Measurements from ENCODE around the gene CDK4.

CDK4 gene

DNA sequence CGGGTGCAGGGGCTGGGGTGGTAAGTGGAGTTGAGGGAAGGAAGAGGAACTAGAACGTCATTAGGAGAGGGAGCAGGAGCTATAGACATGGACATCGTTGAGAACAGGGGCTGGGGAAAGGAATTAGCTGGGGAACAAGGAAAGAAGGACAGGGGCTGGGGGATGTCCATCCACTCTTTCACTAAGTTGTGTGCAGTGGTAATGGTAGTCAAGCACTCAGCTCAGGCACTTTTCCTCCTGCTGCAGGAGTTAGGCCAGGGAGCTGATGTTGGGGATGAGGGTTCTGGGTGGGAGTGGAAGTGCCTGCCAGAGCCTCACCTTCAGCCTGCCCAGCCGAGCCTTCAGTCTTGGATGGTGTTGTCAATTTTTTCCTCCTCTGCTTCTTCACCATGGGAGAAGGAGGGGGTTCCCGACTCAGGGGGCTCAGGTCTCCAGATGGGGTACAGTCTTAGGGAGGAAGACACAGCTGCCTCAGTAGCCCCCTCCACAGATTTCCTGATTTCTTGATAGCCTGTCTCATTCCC lies 22.7 kb downstream of the CDK4 start:
- TF ChIP-seq TAF1 (IDR thresholded peaks at IDR 0.05; ENCODE audit: low read depth, low read length) (no peak), POLR2AphosphoS5 (IDR thresholded peaks at IDR 0.05; ENCODE audit: low read depth, low read length) (no peak)
- no peak for FAIRE-seq
- no peak for DNase-seq (ENCODE audit: insufficient read length, low spot score)

GRCh38 chr12:57727758-57728395 lies 24.2 kb downstream of the CDK4 start:
- FAIRE-seq, result no peak
- DNase-seq (ENCODE audit: insufficient read length, low spot score), result no peak
- TF ChIP-seq PAX5 (IDR thresholded peaks at IDR 0.05; ENCODE audit: insufficient read depth, low read length, severe bottlenecking) (no peak), POLR2AphosphoS5 (IDR thresholded peaks at IDR 0.05; ENCODE audit: low read depth, low read length) (no peak), POU2F2 (IDR thresholded peaks at IDR 0.05; ENCODE audit: low read depth, low read length) (no peak), POLR2A (IDR thresholded peaks at IDR 0.05; ENCODE audit: low read depth, low read length) (no peak), SPI1 (IDR thresholded peaks at IDR 0.05; ENCODE audit: low read depth, low read length) (no peak), TAF1 (IDR thresholded peaks at IDR 0.05; ENCODE audit: low read depth, low read length) (no peak)

GRCh38 chr12:57726884-57727757 lies 25.0 kb downstream of the CDK4 start:
- peak; percentile 23 for DNase-seq (ENCODE audit: insufficient read length, low spot score)
- no peak for FAIRE-seq
- TF ChIP-seq POU2F2 (IDR thresholded peaks at IDR 0.05; ENCODE audit: low read depth, low read length), result no peak
- TF ChIP-seq SPI1 (IDR thresholded peaks at IDR 0.05; ENCODE audit: low read depth, low read length), result no peak
- no peak for TF ChIP-seq POLR2A (IDR thresholded peaks at IDR 0.05; ENCODE audit: low read depth, low read length)
- no peak for TF ChIP-seq POLR2AphosphoS5 (IDR thresholded peaks at IDR 0.05; ENCODE audit: low read depth, low read length)
- no peak for TF ChIP-seq PAX5 (IDR thresholded peaks at IDR 0.05; ENCODE audit: insufficient read depth, low read length, severe bottlenecking)
- TF ChIP-seq TAF1 (IDR thresholded peaks at IDR 0.05; ENCODE audit: low read depth, low read length), result no peak

GRCh38 chr12:57726151-57726883 lies 25.8 kb downstream of the CDK4 start:
- FAIRE-seq (no peak), DNase-seq (ENCODE audit: insufficient read length, low spot score) (peak; percentile 36)
- TF ChIP-seq TAF1 (IDR thresholded peaks at IDR 0.05; ENCODE audit: low read depth, low read length) (no peak), POU2F2 (IDR thresholded peaks at IDR 0.05; ENCODE audit: low read depth, low read length) (no peak), PAX5 (IDR thresholded peaks at IDR 0.05; ENCODE audit: insufficient read depth, low read length, severe bottlenecking) (no peak), POLR2AphosphoS5 (IDR thresholded peaks at IDR 0.05; ENCODE audit: low read depth, low read length) (no peak), SPI1 (IDR thresholded peaks at IDR 0.05; ENCODE audit: low read depth, low read length) (no peak), POLR2A (IDR thresholded peaks at IDR 0.05; ENCODE audit: low read depth, low read length) (no peak)

GRCh38 chr12:57725851-57726150 lies 26.3 kb downstream of the CDK4 start:
- FAIRE-seq, result no peak
- TF ChIP-seq POLR2AphosphoS5 (IDR thresholded peaks at IDR 0.05; ENCODE audit: low read depth, low read length) (no peak), POLR2A (IDR thresholded peaks at IDR 0.05; ENCODE audit: low read depth, low read length) (no peak), POU2F2 (IDR thresholded peaks at IDR 0.05; ENCODE audit: low read depth, low read length) (no peak)
- no peak for DNase-seq (ENCODE audit: insufficient read length, low spot score)

DNA sequence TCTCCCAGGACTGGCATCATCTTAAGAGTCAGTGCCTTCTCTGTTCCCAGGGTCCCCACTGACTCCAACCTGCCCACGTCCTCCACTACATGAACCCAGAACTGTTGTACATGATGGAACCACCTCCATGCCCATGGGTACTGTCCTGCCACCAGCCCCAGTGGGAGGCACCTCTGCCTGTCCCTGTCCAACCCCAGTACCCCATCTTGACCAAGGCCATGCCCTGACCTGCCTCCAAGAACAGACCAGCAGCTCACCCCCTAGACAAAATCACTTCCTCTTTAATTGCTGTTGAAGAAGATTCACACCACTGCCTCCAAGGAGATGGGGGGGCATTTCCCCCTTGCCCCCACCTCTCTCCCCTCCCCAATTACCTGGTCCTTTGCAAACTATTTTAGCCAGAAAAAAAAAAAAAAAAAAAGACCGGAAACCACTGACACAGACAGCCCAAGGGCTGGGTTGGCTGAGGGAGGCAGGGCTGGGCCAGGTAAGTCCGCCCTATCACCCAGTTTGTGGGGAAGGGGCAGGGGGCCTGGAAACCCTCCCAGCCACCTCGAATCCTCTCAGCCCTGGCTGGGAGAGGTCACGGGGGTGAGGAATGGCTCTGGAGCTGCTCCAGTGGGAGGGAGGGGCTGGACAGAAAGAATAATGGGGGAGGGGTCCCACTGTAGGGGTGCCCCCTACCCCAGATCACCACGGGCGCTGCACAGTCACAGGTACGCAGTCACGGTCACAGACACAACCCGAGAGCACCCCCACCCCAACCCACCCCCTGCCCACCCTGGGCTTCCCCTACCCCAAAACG lies 27.0 kb downstream of the CDK4 start:
- FAIRE-seq (no peak), DNase-seq (ENCODE audit: insufficient read length, low spot score) (peak; percentile 15)
- TF ChIP-seq POU2F2 (IDR thresholded peaks at IDR 0.05; ENCODE audit: low read depth, low read length) (no peak), POLR2AphosphoS5 (IDR thresholded peaks at IDR 0.05; ENCODE audit: low read depth, low read length) (no peak), PAX5 (IDR thresholded peaks at IDR 0.05; ENCODE audit: insufficient read depth, low read length, severe bottlenecking) (no peak), POLR2A (IDR thresholded peaks at IDR 0.05; ENCODE audit: low read depth, low read length) (no peak), TAF1 (IDR thresholded peaks at IDR 0.05; ENCODE audit: low read depth, low read length) (no peak), SPI1 (IDR thresholded peaks at IDR 0.05; ENCODE audit: low read depth, low read length) (peak; percentile 66)

- FAIRE-seq (no peak), DNase-seq (ENCODE audit: insufficient read length, low spot score) (peak; percentile 8)
- TF ChIP-seq TAF1 (IDR thresholded peaks at IDR 0.05; ENCODE audit: low read depth, low read length), result no peak
- no peak for TF ChIP-seq POLR2AphosphoS5 (IDR thresholded peaks at IDR 0.05; ENCODE audit: low read depth, low read length)
- TF ChIP-seq POU2F2 (IDR thresholded peaks at IDR 0.05; ENCODE audit: low read depth, low read length), result no peak
- TF ChIP-seq SPI1 (IDR thresholded peaks at IDR 0.05; ENCODE audit: low read depth, low read length), result no peak
- no peak for TF ChIP-seq PAX5 (IDR thresholded peaks at IDR 0.05; ENCODE audit: insufficient read depth, low read length, severe bottlenecking)
- no peak for TF ChIP-seq POLR2A (IDR thresholded peaks at IDR 0.05; ENCODE audit: low read depth, low read length)
These were observed 27.8 kb downstream of the CDK4 start for GRCh38 chr12:57724003-57724935.

DNA sequence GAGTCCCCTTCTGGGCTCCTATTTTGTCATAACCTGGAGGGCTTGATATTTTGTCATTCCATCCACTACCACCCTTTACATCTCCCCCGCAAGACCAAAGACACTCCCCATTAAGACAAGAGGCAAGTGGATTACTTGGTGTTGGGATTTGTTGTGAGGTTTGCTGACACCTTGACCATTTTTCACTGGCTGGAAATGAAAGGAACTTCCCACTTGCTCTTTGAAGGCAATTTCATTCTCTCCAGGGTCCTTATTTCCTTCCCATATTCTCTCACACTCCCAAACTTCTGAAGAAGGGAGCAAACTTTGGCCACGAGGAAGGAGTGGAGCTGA lies 28.5 kb downstream of the CDK4 start:
- DNase-seq (ENCODE audit: insufficient read length, low spot score) (peak; percentile 15), FAIRE-seq (no peak)
- TF ChIP-seq POLR2AphosphoS5 (IDR thresholded peaks at IDR 0.05; ENCODE audit: low read depth, low read length), result no peak
- TF ChIP-seq POLR2A (IDR thresholded peaks at IDR 0.05; ENCODE audit: low read depth, low read length), result no peak
- TF ChIP-seq PAX5 (IDR thresholded peaks at IDR 0.05; ENCODE audit: insufficient read depth, low read length, severe bottlenecking), result no peak
- TF ChIP-seq POU2F2 (IDR thresholded peaks at IDR 0.05; ENCODE audit: low read depth, low read length), result no peak
- no peak for TF ChIP-seq SPI1 (IDR thresholded peaks at IDR 0.05; ENCODE audit: low read depth, low read length)
- TF ChIP-seq TAF1 (IDR thresholded peaks at IDR 0.05; ENCODE audit: low read depth, low read length), result no peak
